B cell (primary cell): ENCODE measurements around the gene SLC1A2. TPM values are rescaled to one million over a fixed set of nuclear protein-coding genes. Genes with fewer than 3 reads are reported as not detected.
A peak's percentile ranks its signal among the peaks of the same experiment; 100 is the strongest.

Experiments used
- ATAC-seq: fragments of 200-7000 bp; cut with Tn5 transposase; one replicate; pipeline ENCODE4 v1.10.0; 2021; ENCODE audit warnings: low read depth, mild to moderate bottlenecking, moderate number of reproducible peaks, moderate library complexity
- CTCF ChIA-PET: fragments of 350-600 bp; sonication (Branson Sonifier 250); formaldehyde crosslinking; loops from one replicate; lab custom pipeline; 2021; ENCODE audit warnings: antibody characterized with exemption, inconsistent platforms; lab: Charles Lee
- POLR2A ChIA-PET: fragments of 350-600 bp; sonication (Branson Sonifier 250); formaldehyde crosslinking; loops from one replicate; lab custom pipeline; 2021; ENCODE audit warnings: antibody characterized with exemption; lab: Charles Lee
- DNase-seq: peaks from one replicate; pipeline ENCODE4 v3.0.0; 2013
- H2AFZ ChIP-seq: 2 replicates; pipeline ENCODE4 v1.6.1; 2012; ENCODE audit warnings: mild to moderate bottlenecking, low read depth, low read length; ENCODE audit not compliant: insufficient read depth, poor library complexity, severe bottlenecking
- H3K27ac ChIP-seq, 2 donors: 1 replicate in 1 of 2; 2 replicates in 1 of 2; pipeline ENCODE4 v1.5.1; 2012 to 2013; ENCODE audit warnings: low read length in 2 of 2, mild to moderate bottlenecking in 2 of 2, moderate library complexity in 1 of 2
- H3K27me3 ChIP-seq, 4 experiments: fragments of 200-600 bp in 1 of 4; sonication (generic) in 1 of 4; replicated peaks in 1 of 4; 1 replicate in 2 of 4; 2 replicates in 2 of 4; pipeline versions ENCODE4 v1.6.1 to v1.7.0; 2013 to 2016; ENCODE audit warnings: low read length in 3 of 4, mild to moderate bottlenecking in 2 of 4, mixed read lengths in 1 of 4, moderate library complexity in 1 of 4; ENCODE audit not compliant: insufficient read depth in 4 of 4, control insufficient read depth in 3 of 4; ENCODE audit errors: control extremely low read depth in 1 of 4
- H3K36me3 ChIP-seq, 2 experiments: replicated peaks in 1 of 2; 1 replicate in 1 of 2; 2 replicates in 1 of 2; pipeline versions ENCODE4 v1.6.1 to v1.7.1; 2013; ENCODE audit warnings: low read length in 1 of 2; ENCODE audit not compliant: insufficient read depth in 2 of 2, control insufficient read depth in 1 of 2; ENCODE audit errors: control extremely low read depth in 1 of 2, extremely low read depth in 1 of 2
- H3K4me1 ChIP-seq, 2 donors: fragments of 200-600 bp in 1 of 2; sonication (generic) in 1 of 2; 1 replicate in 1 of 2; 2 replicates in 1 of 2; pipeline versions ENCODE4 v1.5.1 to v1.6.1; 2013 to 2017; ENCODE audit warnings: low read length in 2 of 2; ENCODE audit not compliant: control insufficient read depth in 2 of 2, insufficient read depth in 2 of 2
- H3K4me2 ChIP-seq: replicated peaks from 2 replicates; pipeline ENCODE3; 2012; ENCODE audit warnings: mild to moderate bottlenecking, low read depth, low read length; ENCODE audit not compliant: poor library complexity, severe bottlenecking
- H3K4me3 ChIP-seq, 5 experiments: fragments of 200-600 bp in 1 of 5; sonication (generic) in 1 of 5; 1 replicate in 3 of 5; 2 replicates in 2 of 5; pipeline versions ENCODE4 v1.5.1 to v1.7.0; 2011 to 2016; ENCODE audit warnings: low read length in 4 of 5, mild to moderate bottlenecking in 4 of 5, low read depth in 2 of 5, control low read depth in 1 of 5, moderate library complexity in 1 of 5; ENCODE audit not compliant: insufficient read depth in 1 of 5; ENCODE audit errors: control extremely low read depth in 1 of 5, extremely low read depth in 1 of 5
- H3K79me2 ChIP-seq: fragments of 200-600 bp; sonication (generic); one replicate; pipeline ENCODE4 v1.6.0; 2016; ENCODE audit warnings: low read length; ENCODE audit not compliant: control insufficient read depth, insufficient read depth
- H3K9ac ChIP-seq: fragments of 200-600 bp; sonication (generic); 2 replicates; pipeline ENCODE4 v1.6.1; 2017; ENCODE audit warnings: mild to moderate bottlenecking, low read length, moderate library complexity
- H3K9me3 ChIP-seq, 3 donors: one replicate each; pipeline versions ENCODE4 v1.6.1 to v1.7.1; 2013; ENCODE audit warnings: low read length in 2 of 3; ENCODE audit not compliant: control insufficient read depth in 2 of 3, insufficient read depth in 1 of 3; ENCODE audit errors: control extremely low read depth in 1 of 3
- H4K20me1 ChIP-seq: 2 replicates; pipeline ENCODE4 v1.6.0; 2012; ENCODE audit warnings: mild to moderate bottlenecking, low read length; ENCODE audit not compliant: insufficient read depth, control insufficient read depth, poor library complexity, severe bottlenecking
- H3K27ac Mint-ChIP-seq: one replicate; pipeline ENCODE4 v1.8.0; 2021; ENCODE audit warnings: mixed read lengths
- H3K27me3 Mint-ChIP-seq: one replicate; pipeline ENCODE4 v1.8.0; 2021; ENCODE audit warnings: mixed read lengths
- H3K4me1 Mint-ChIP-seq: one replicate; pipeline ENCODE4 v1.8.0; 2021; ENCODE audit warnings: mixed read lengths
- H3K4me3 Mint-ChIP-seq: one replicate; pipeline ENCODE4 v1.8.0; 2021; ENCODE audit warnings: mixed read lengths
- H3K9me3 Mint-ChIP-seq: one replicate; pipeline ENCODE4 v1.8.0; 2022; ENCODE audit warnings: mixed read lengths; ENCODE audit not compliant: insufficient read depth
- EZH2 ChIP-seq: IDR thresholded peaks from 2 replicates; pipeline ENCODE4 v1.6.1; 2012; ENCODE audit warnings: borderline replicate concordance, low read depth, mild to moderate bottlenecking, moderate library complexity, low read length; ENCODE audit not compliant: insufficient read depth, poor library complexity, severe bottlenecking
- WGBS: methylation state at CpG from one replicate; pipeline ENCODE4 v1.1.5; 2013; ENCODE audit warnings: missing lambda C conversion rate; ENCODE audit not compliant: insufficient coverage; 5-methylcytosine and 5-hydroxymethylcytosine counted together
- intact Hi-C: fragments of 100-400 bp; cut with micrococcal nuclease; formaldehyde crosslinking; loops from one replicate; pipeline ENCODE4 v1.10.0; 2022
- polyA plus RNA-seq: library from polyadenylated mRNA; depleted of rRNA; stranded (reverse); fragments of >200 nt; gene quantifications from 2 replicates; pipeline ENCODE4 v1.2.3, GENCODE V29; 2012
- total RNA-seq, 2 donors: library from RNA; stranded (reverse); fragments of 120-200 nt in 1 of 2; gene quantifications; 1 replicate in 1 of 2; 2 replicates in 1 of 2; pipeline versions ENCODE4 v1.2.3 to v1.2.4, GENCODE V29; 2013 to 2022
- TF ChIP-seq, protein P1 (sequence below): fragments of 200-600 bp; IDR thresholded peaks from one replicate; pipeline ENCODE4 v1.8.0; 2022; ENCODE audit warnings: antibody characterized with exemption, mild to moderate bottlenecking

Gene SLC1A2
- total and polyA plus RNA-seq, 2 donors (not counting 1 experiment from before 2014, with no cell fraction given) = not detected

DNA sequence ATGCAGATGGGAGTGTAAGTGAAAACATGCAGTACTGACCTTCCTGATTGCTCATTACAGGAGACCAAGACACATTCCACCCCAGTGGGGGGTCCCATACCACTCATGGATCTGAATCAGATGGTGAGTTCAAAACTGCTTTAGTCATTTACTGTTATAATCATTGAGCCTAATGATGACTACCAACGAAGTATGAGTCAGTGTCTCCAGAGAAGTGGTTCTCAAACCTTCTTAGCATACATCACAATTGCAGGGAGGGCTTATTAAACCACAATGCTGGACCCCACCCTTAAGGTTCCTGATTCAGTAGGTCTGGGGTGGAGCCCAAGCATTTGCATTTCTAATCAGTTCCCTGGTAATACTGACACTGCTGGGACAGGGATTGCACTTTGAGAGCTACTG lies 204.6 kb downstream of the SLC1A2 start:
- H3K27me3 Mint-ChIP-seq = no peaks in the 10 kb centered on the region
- no CpG with 5 or more reads among the region's 1 CpG for WGBS
- DNase-seq = no peak
- H3K4me1 Mint-ChIP-seq = peaks cover 70% of the 10 kb centered on the region
- Histone ChIP-seq H3K27ac (peak overlapping the region in 1 of 2 donors; percentile 3), H3K36me3 (peaks cover 1 to 61% of the 10 kb centered on the region in 2 experiments), H3K9me3 (peaks cover 0 to 3% (median 0%) of the 10 kb centered on the region in 3 donors), H3K27me3 (no peaks in the 10 kb centered on the region), H3K4me1 (peaks cover 49 to 59% of the 10 kb centered on the region in 2 donors), H3K4me3 (no peak overlapping the region), H3K9ac (no peak overlapping the region), H3K4me2 (peak overlapping the region; percentile 26), H3K79me2 (peaks cover 15% of the 10 kb centered on the region), H4K20me1 (no peaks in the 10 kb centered on the region), H2AFZ (no peak overlapping the region)
- H3K9me3 Mint-ChIP-seq = no peaks in the 10 kb centered on the region
- H3K4me3 Mint-ChIP-seq = peak overlapping the region; percentile 40
- ChIA-PET CTCF (interaction anchor here (1.0 to 1.5 kb wide), 2 partner anchors 175 to 217 kb away, joined by 3 read pairs; no protein-coding TSS in a partner anchor), POLR2A (no interaction called here)
- peak overlapping the region; percentile 52 for H3K27ac Mint-ChIP-seq
- no peak for TF ChIP-seq EZH2
- TF ChIP-seq, protein P1, sequence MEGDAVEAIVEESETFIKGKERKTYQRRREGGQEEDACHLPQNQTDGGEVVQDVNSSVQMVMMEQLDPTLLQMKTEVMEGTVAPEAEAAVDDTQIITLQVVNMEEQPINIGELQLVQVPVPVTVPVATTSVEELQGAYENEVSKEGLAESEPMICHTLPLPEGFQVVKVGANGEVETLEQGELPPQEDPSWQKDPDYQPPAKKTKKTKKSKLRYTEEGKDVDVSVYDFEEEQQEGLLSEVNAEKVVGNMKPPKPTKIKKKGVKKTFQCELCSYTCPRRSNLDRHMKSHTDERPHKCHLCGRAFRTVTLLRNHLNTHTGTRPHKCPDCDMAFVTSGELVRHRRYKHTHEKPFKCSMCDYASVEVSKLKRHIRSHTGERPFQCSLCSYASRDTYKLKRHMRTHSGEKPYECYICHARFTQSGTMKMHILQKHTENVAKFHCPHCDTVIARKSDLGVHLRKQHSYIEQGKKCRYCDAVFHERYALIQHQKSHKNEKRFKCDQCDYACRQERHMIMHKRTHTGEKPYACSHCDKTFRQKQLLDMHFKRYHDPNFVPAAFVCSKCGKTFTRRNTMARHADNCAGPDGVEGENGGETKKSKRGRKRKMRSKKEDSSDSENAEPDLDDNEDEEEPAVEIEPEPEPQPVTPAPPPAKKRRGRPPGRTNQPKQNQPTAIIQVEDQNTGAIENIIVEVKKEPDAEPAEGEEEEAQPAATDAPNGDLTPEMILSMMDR = no peak
- intact Hi-C loops = loop anchor here (5.0 to 10.0 kb wide), 2 partner anchors 50 to 137 kb away; no protein-coding TSS in a partner anchor
- ATAC-seq = peak; percentile 46

DNA sequence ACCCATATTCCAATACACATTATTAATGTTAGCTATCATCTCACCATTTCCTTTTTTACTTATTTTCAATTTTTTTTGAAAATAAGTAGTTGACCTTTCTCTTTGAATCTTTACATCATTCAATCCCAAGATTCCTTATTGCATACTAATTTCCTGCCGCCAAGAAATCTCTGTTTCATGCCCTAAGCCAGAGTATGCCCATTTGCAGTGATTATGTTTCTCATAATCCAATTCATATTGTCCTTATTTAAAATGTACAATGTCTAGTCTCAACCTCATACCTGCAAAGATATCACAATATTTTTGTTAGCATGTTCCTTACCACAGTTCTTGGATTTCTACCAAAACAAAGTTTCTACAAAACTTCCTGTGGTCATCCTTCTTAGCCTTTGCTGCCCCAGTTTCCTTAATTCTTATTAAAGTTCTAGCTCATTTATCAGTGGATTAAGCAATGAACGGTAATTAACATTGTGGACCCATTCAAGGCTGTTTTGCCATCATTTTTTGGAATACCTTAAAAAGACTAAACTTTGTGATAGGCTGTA lies 205.1 kb downstream of the SLC1A2 start:
- H3K9me3 Mint-ChIP-seq = no peaks in the 10 kb centered on the region
- ATAC-seq = no peak
- Histone ChIP-seq H3K4me2 (peak overlapping the region; percentile 26), H3K27ac (peak overlapping the region in 1 of 2 donors; percentile 3), H4K20me1 (no peaks in the 10 kb centered on the region), H3K27me3 (no peaks in the 10 kb centered on the region), H3K79me2 (peaks cover 15% of the 10 kb centered on the region), H3K36me3 (peaks cover 3 to 61% of the 10 kb centered on the region in 2 experiments), H3K4me3 (no peak overlapping the region), H3K9ac (no peak overlapping the region), H3K9me3 (peaks cover 0 to 3% (median 0%) of the 10 kb centered on the region in 3 donors), H3K4me1 (peaks cover 49 to 59% of the 10 kb centered on the region in 2 donors), H2AFZ (no peak overlapping the region)
- TF ChIP-seq EZH2 = no peak
- TF ChIP-seq, protein P1 = no peak
- no CpG with 5 or more reads among the region's 2 CpGs for WGBS
- POLR2A ChIA-PET = interaction anchor here (0.7 to 0.8 kb wide), 2 partner anchors 68 to 143 kb away, joined by 3 to 4 read pairs; no protein-coding TSS in a partner anchor
- peaks cover 70% of the 10 kb centered on the region for H3K4me1 Mint-ChIP-seq
- intact Hi-C loops = loop anchor here (5.0 to 10.0 kb wide), 2 partner anchors 49 to 137 kb away; no protein-coding TSS in a partner anchor
- no peak for DNase-seq
- H3K27ac Mint-ChIP-seq = peak overlapping the region; percentile 52
- peak overlapping the region; percentile 40 for H3K4me3 Mint-ChIP-seq
- CTCF ChIA-PET = interaction anchor here (1.0 to 1.5 kb wide), 2 partner anchors 175 to 216 kb away, joined by 3 read pairs; no protein-coding TSS in a partner anchor
- H3K27me3 Mint-ChIP-seq = no peaks in the 10 kb centered on the region
